Keratinocyte (primary cell): ENCODE results near the gene ADM2. TPM values are rescaled to one million over a fixed set of nuclear protein-coding genes. Genes with fewer than 3 reads are reported as not detected.

Experiments
- DNase-seq: peaks from one replicate; pipeline ENCODE4 v3.0.0-alpha.2; 2011; ENCODE audit warnings: low read depth, missing footprints, low spot score
- FAIRE-seq: peaks from 2 replicates; lab custom pipeline; 2011; peaks lifted over from hg19 to GRCh38; lab: Jason Lieb, UNC
- H2AFZ ChIP-seq: 2 replicates; pipeline ENCODE4 v1.6.0; 2012; ENCODE audit warnings: low read length, control low read depth, inconsistent platforms; ENCODE audit not compliant: control insufficient read depth
- H3K27ac ChIP-seq: 2 replicates; pipeline ENCODE4 v1.5.1; 2011; ENCODE audit warnings: low read length; ENCODE audit not compliant: control insufficient read depth, insufficient read depth
- H3K27me3 ChIP-seq: 3 replicates; pipeline ENCODE4 v1.6.0; 2011; ENCODE audit warnings: low read length; ENCODE audit not compliant: control insufficient read depth, insufficient read depth; ENCODE audit errors: extremely low read depth
- H3K36me3 ChIP-seq, 2 experiments: 2 replicates in 1 of 2; 3 replicates in 1 of 2; pipeline ENCODE4 v1.5.1; 2011; ENCODE audit warnings: low read length in 2 of 2, mild to moderate bottlenecking in 1 of 2; ENCODE audit not compliant: control insufficient read depth in 2 of 2, insufficient read depth in 2 of 2; ENCODE audit errors: extremely low read depth in 1 of 2
- H3K4me1 ChIP-seq: 3 replicates; pipeline ENCODE4 v1.5.1; 2011; ENCODE audit warnings: low read length; ENCODE audit not compliant: control insufficient read depth, insufficient read depth; ENCODE audit errors: extremely low read depth
- H3K4me2 ChIP-seq: 3 replicates; pipeline ENCODE4 v1.6.0; 2011; ENCODE audit warnings: low read depth, low read length; ENCODE audit not compliant: control insufficient read depth, insufficient read depth; ENCODE audit errors: extremely low read depth
- H3K4me3 ChIP-seq, 3 experiments: fragments of 200-600 bp in 1 of 3; sonication (generic) in 1 of 3; 2 replicates in 2 of 3; 3 replicates in 1 of 3; pipeline ENCODE4 v1.5.1; 2011 to 2016; ENCODE audit warnings: low read length in 3 of 3, mild to moderate bottlenecking in 3 of 3, control low read depth in 2 of 3, inconsistent platforms in 1 of 3, low read depth in 1 of 3, mixed read lengths in 1 of 3, mixed run types in 1 of 3, moderate library complexity in 1 of 3; ENCODE audit not compliant: control insufficient read depth in 2 of 3, insufficient read depth in 2 of 3; ENCODE audit errors: extremely low read depth in 1 of 3
- H3K79me2 ChIP-seq: 2 replicates; pipeline ENCODE4 v1.6.0; 2012; ENCODE audit warnings: low read length; ENCODE audit not compliant: control insufficient read depth, insufficient read depth
- H3K9ac ChIP-seq: 3 replicates; pipeline ENCODE4 v1.6.0; 2011; ENCODE audit warnings: low read length; ENCODE audit not compliant: control insufficient read depth, insufficient read depth; ENCODE audit errors: extremely low read depth
- H3K9me1 ChIP-seq: 3 replicates; pipeline ENCODE4 v1.6.0; 2011; ENCODE audit warnings: low read length; ENCODE audit not compliant: control insufficient read depth, insufficient read depth; ENCODE audit errors: extremely low read depth
- H3K9me3 ChIP-seq: 2 replicates; pipeline ENCODE4 v1.5.1; 2012; ENCODE audit warnings: low read depth, low read length; ENCODE audit not compliant: control insufficient read depth
- H4K20me1 ChIP-seq: 3 replicates; pipeline ENCODE4 v1.6.0; 2011; ENCODE audit warnings: low read length; ENCODE audit not compliant: control insufficient read depth, insufficient read depth; ENCODE audit errors: extremely low read depth
- CTCF ChIP-seq, 3 experiments: IDR thresholded peaks in 1 of 3; conservative IDR thresholded peaks in 1 of 3; optimal IDR thresholded peaks in 1 of 3; 2 replicates in 2 of 3; 3 replicates in 1 of 3; pipeline versions ENCODE3 to v1.5.1; 2011; ENCODE audit warnings: low read length in 3 of 3, mild to moderate bottlenecking in 3 of 3, moderate library complexity in 2 of 3, control low read depth in 1 of 3, inconsistent platforms in 1 of 3; ENCODE audit not compliant: insufficient read depth in 2 of 3; ENCODE audit errors: extremely low read depth in 1 of 3
- EZH2 ChIP-seq: IDR thresholded peaks from one replicate; pipeline ENCODE4 v1.6.1; 2012; ENCODE audit warnings: inconsistent platforms, mild to moderate bottlenecking, low read length, moderate library complexity
- dilution Hi-C: fragments of 300-500 bp; cut with MboI; formaldehyde crosslinking; loops from one replicate; pipeline ENCODE4 v1.7.0; 2020; ENCODE audit warnings: low sequenced_read_pairs; ENCODE audit not compliant: extremely low pct_ligation_motif_present
- polyA plus RNA-seq, 5 experiments: library from polyadenylated mRNA; depleted of rRNA in 3 of 5; stranded (reverse) in 3 of 5; stranded (forward) in 1 of 5; unstranded in 1 of 5; fragments of >200 nt; gene quantifications; 1 replicate in 1 of 5; 2 replicates in 3 of 5; 3 replicates in 1 of 5; pipeline versions ENCODE4 v1.2.1 to v1.2.3, GENCODE V29; 2011 to 2012; ENCODE audit warnings: missing spikeins in 2 of 5, low read depth in 1 of 5, low replicate concordance in 1 of 5

ADM2 gene
- polyA plus RNA-seq, 1 donor (not counting 4 experiments of a cell fraction or from before 2014, with no cell fraction given): 0.21 TPM

- H3K9me3 ChIP-seq: no peaks in the 10 kb centered on the region
- no peak for FAIRE-seq
- no peak overlapping the region for H3K4me3 ChIP-seq
- dilution Hi-C loops: no loop called here
- H2AFZ ChIP-seq: no peak overlapping the region
- H3K4me2 ChIP-seq: no peak overlapping the region
- H4K20me1 ChIP-seq: peaks cover 5% of the 10 kb centered on the region
- DNase-seq: no peak
- no peaks in the 10 kb centered on the region for H3K9me1 ChIP-seq
- no peak overlapping the region for H3K27ac ChIP-seq
- no peak overlapping the region for H3K9ac ChIP-seq
- H3K36me3 ChIP-seq: peaks cover 4 to 33% of the 10 kb centered on the region in 2 experiments
- no peaks in the 10 kb centered on the region for H3K27me3 ChIP-seq
- H3K4me1 ChIP-seq: peaks cover 9% of the 10 kb centered on the region
- no peaks in the 10 kb centered on the region for H3K79me2 ChIP-seq
- TF ChIP-seq EZH2: no peak
- no peak for TF ChIP-seq CTCF (optimal IDR thresholded peaks at IDR 0.05 in 1 of 3, IDR thresholded peaks at IDR 0.05 in 1 of 3, conservative IDR thresholded peaks at IDR 0.05 in 1 of 3; ENCODE audit: extremely low read depth in 1 of 3, insufficient read depth in 2 of 3, low read length in 3 of 3)
These were observed 43.6 kb upstream of the ADM2 start for GRCh38 chr22:50437511-50438304.

GRCh38 chr22:50438305-50439275, 42.8 kb upstream of the ADM2 start:
- Histone ChIP-seq H3K27ac (no peak overlapping the region), H3K36me3 (peaks cover 4 to 31% of the 10 kb centered on the region in 2 experiments), H3K4me3 (no peak overlapping the region), H2AFZ (no peak overlapping the region), H3K79me2 (no peaks in the 10 kb centered on the region), H3K9me3 (no peaks in the 10 kb centered on the region), H3K27me3 (no peaks in the 10 kb centered on the region), H3K4me1 (peaks cover 9% of the 10 kb centered on the region), H3K9me1 (no peaks in the 10 kb centered on the region), H3K9ac (no peak overlapping the region), H3K4me2 (no peak overlapping the region), H4K20me1 (peaks cover 5% of the 10 kb centered on the region)
- dilution Hi-C loops: no loop called here
- TF ChIP-seq CTCF (optimal IDR thresholded peaks at IDR 0.05 in 1 of 3, IDR thresholded peaks at IDR 0.05 in 1 of 3, conservative IDR thresholded peaks at IDR 0.05 in 1 of 3; ENCODE audit: extremely low read depth in 1 of 3, insufficient read depth in 2 of 3, low read length in 3 of 3) (no peak), EZH2 (no peak)
- DNase-seq: no peak
- no peak for FAIRE-seq
